ENCODE measurements around the gene EMD. TPM values are rescaled to one million over a fixed set of nuclear protein-coding genes. Genes with fewer than 3 reads are reported as not detected.
"Not testable (repeated sequence)": the region's sequence is repeated elsewhere in the genome, so short reads cannot be mapped to it uniquely, and the experiment has no call there.

EMD gene
- total RNA-seq, 1 donor from 2014 or later, result 61.5 TPM

DNA sequence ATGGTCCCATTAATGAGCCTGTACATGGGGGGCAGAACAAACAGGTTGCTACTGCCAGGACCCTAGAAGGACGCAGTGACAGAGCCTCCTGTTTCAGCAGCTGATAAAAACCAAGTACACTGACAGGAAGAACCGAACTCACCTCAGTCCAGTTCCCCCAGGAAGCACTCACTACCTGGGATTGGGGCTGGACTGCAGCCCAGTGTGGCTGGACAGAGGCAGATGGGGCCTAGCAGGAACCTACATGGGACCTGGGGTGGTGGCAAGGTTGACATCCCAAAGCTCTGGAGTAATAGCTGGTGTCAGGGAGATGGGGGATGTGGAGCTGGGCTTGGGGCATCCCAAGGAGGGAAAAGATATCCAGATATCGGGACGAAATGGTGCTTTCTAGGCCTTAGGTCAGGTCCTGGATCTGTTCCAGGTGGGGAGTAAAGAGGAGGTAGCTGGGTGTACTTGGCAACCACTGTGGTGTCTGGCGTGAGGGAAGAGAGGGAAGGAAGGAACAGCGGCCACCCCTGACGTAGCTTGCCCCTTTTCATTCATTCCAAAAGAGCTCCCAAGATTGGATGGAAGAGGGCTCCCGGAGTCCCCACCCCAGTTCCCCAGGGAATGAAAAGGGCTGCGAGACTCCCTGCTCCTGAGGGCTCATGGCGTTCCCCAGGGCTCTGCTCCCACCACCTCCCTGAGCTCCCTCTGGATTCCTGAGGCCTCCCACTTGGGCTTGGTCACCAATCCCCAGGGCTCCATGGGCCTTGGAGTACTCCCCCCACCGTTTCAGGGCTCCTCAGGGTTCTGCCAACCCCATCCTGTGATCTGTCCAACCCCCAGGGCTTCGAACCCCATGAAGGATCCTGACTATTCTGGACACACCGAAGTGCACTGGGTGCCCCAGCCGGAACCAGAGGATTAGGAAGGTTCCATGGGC, 4.5 kb downstream of the EMD start:
- intact Hi-C loops (cut with DNase I), result no loop called here
- ATAC-seq (no peak), DNase-seq (ENCODE audit: low spot score) (no peak)

DNA sequence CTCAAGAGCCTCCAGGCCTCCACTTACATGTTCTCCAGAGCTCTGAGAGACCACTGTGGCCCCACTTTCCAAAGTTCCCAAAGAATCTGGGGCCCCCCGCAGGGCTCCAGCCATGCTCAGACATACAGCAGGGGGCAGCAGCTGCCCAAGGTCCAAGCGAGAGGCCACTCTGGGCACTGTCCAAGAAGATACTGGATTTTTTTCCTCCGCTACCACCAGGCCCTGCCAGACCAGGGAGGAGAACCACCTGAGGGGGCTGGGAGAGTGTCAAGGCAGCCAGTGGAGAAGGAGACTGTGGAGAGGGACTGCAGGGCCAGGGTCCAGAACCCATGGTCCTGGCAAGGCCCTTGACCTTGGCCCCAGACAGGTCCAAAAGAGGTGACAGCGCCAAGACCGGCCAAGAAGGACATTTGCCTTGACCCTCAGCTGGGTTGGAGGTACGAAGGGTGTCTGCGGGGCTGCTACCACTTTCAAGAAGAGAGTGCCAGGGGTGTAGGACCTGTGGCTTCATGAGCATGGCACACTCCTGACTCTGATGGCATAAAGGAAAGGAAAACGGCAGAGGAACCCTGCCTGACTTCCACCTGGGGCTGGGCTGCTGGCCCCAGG, 5.3 kb downstream of the EMD start:
- ATAC-seq, result no peak
- DNase-seq (ENCODE audit: low spot score), result peak; percentile 63
- intact Hi-C loops (cut with DNase I), result no loop called here

GRCh38 chrX:154388094-154388493, 9.0 kb downstream of the EMD start:
- DNase-seq (ENCODE audit: low spot score); intact Hi-C loops (cut with DNase I): not testable (repeated sequence)
- peak; percentile 48 for ATAC-seq

DNA sequence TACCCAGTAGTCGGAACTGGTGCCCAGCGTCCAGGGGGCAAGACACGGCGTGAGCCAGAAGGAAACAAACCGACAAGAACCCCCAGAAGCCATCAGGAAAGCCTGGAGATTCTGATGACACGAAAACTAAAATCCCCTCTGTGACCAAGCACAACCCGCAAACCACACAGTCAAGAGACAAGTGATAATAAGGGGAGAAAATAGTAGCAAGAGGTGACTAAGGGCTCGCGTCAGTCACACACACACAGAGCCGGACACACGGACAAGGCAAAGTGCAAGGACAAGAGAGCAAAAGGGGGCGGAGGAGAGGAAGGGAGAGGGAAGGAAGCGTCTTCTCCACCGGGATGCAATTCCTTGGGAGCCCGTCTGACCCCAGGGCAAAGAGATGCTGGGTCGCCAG, 9.6 kb downstream of the EMD start:
- intact Hi-C loops (cut with DNase I); ATAC-seq; DNase-seq (ENCODE audit: low spot score): not testable (repeated sequence)

DNA sequence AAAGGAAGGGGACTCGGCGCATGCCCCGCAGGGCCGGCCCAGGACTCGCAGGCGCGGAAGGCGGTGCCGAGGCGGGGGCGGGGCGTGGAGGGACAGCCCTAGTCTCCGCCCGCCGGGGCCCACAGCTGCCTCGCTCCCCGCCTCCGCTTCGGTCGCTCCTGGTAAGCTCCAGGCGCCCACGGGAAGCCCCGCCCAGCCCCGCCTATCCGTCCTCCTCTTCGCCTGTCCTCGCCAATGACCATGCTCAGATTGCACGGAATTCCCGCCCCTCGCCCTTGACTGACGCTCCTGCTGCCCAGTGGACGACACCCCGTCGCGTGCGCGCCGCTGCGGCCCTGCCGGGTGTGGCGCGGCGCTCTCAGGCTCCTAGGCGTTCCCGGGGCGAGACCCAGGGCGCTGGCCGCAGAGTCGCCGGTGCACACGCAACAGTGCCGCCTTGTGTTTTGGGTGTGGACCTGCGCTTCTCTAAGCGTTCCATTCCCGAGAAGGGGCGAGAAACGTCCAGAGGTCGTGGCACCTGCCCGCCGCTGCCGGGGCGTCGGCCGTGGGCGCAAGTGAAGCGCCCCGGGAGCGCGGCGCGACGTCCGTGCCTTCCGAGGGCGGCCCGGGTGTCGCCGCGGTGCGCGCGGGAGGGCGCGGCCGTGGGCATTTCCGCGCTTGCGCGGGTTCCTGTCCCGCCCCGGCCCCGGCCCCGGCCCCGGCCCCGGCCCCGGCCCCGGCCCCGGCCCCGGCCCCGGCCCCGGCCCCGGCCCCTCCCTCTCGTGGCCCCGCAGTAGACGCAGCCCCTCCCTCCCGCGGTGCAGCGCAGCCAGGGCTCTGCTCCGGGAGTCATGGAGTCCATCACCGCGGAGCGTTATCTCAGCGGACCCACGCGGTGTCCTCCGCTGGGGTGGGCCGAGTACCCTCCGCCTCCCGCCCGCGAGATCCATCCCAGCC, 11.0 kb downstream of the EMD start:
- peak; percentile 88 for ATAC-seq
- intact Hi-C loops (cut with DNase I); DNase-seq (ENCODE audit: low spot score): not testable (repeated sequence)

GRCh38 chrX:154396363-154396762, 17.3 kb downstream of the EMD start:
- intact Hi-C loops (cut with DNase I); ATAC-seq; DNase-seq (ENCODE audit: low spot score): not testable (repeated sequence)

DNA sequence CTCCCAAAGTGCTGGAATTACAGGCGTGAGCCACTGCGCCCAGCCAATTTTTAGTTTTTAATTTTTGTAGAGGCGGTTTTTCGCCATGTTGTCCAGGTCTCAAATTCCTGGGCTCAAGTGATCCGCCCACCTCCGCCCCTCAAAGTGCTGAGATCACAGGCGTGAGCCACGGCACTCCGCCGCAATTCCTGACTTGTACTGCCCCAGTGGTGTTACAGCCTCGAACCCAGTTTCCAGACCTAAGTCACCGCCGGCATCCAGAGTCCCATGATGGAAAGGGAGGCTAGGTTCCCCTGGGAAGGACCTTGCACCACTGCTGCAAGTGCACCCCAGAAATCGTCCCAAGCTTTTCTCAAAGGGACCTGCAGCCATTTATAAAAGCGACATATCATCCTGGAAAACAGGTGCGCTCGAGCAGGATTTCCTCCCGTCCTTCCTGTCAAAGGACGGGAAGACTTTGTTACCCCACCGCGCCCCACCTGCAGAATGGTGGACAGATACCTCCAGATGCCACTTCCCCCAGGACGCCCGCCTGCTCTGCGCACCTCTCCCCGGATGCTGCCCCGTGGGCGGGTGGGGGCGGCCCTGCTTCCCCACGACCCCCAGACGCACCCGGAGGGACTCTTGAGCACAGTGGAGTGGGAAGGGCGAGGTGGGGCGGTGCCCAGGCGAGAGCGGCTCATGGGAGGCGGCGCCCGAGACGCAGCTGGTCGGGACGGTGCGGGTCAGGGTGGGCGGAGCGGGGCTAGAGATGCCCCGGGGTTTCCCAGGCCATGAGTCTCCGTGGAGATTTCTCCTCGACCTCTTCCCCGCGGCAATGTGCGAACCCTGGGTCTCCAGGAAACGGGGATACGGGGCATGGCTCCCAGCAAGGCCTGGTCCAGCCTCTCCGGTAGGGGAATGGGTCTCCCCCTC, 18.1 kb downstream of the EMD start:
- intact Hi-C loops (cut with DNase I), result no loop called here
- ATAC-seq, result peak; percentile 89
- DNase-seq (ENCODE audit: low spot score), result peak; percentile 85

- intact Hi-C loops (cut with DNase I), result no loop called here
- DNase-seq (ENCODE audit: low spot score), result peak; percentile 95
- ATAC-seq, result peak; percentile 96
These were observed 19.0 kb downstream of the EMD start, which contains the start of gene RPL10 for GRCh38 chrX:154397888-154398667. TSS of gene RPL10 (plus strand) at chrX:154398377. CDS start at chrX:154398520, 143 bp downstream.

- intact Hi-C loops (cut with DNase I), result no loop called here
- DNase-seq (ENCODE audit: low spot score) (peak; percentile 87), ATAC-seq (peak; percentile 72)
These were observed 19.8 kb downstream of the EMD start for GRCh38 chrX:154398668-154399526.

DNA sequence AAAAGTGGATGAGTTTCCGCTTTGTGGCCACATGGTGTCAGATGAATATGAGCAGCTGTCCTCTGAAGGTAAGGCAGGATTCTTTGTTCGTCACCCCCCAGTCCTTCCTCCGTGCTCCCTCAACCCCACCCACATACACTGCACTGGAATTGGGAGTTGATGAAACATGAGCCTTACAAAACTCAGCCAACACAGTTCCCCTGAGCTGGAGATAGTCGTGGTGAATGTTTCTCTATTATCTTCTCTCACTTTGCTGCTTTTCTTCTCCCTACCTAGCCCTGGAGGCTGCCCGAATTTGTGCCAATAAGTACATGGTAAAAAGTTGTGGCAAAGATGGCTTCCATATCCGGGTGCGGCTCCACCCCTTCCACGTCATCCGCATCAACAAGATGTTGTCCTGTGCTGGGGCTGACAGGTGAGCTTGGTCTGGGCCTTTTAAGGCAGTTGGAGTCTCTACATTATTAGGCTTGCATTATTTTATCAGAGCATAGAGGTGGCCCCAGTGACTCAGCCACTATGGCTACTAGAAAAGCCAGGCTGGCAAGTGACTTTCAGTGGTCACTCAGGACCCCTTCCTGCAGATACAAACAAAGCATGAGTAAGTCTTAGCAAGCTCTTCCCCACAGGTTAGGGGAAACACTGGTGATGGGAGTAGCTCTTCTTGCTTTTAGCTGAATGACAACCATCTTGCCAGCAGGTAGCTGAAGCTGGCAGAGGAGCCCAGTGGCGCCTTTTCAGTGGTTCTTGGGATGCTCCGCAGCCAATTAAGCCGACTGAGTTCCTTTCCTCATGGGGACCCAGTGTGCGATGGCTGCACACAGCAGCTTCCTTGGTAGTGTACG, 20.7 kb downstream of the EMD start:
- no peak for ATAC-seq
- intact Hi-C loops (cut with DNase I), result no loop called here
- DNase-seq (ENCODE audit: low spot score), result no peak

DNA sequence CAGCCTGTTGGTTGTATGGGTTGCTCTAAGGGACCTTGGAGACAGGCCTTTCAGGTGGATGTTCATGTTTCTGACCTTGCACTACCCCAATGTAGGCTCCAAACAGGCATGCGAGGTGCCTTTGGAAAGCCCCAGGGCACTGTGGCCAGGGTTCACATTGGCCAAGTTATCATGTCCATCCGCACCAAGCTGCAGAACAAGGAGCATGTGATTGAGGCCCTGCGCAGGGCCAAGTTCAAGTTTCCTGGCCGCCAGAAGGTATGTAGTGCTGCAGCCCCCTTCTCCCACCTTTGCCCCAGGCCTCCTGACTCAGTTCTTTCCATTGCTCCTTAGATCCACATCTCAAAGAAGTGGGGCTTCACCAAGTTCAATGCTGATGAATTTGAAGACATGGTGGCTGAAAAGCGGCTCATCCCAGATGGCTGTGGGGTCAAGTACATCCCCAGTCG, 21.3 kb downstream of the EMD start:
- ATAC-seq; DNase-seq (ENCODE audit: low spot score); intact Hi-C loops (cut with DNase I): not testable (repeated sequence)

- ATAC-seq, result no peak
- intact Hi-C loops (cut with DNase I), result no loop called here
- no peak for DNase-seq (ENCODE audit: low spot score)
These were observed 22.1 kb downstream of the EMD start for GRCh38 chrX:154401045-154401799.

GRCh38 chrX:154401918-154402621, 23.0 kb downstream of the EMD start:
- DNase-seq (ENCODE audit: low spot score) (no peak), ATAC-seq (no peak)
- intact Hi-C loops (cut with DNase I), result no loop called here

GRCh38 chrX:154402622-154403127, 23.6 kb downstream of the EMD start:
- ATAC-seq, result no peak
- intact Hi-C loops (cut with DNase I), result no loop called here
- no peak for DNase-seq (ENCODE audit: low spot score)
